Stimulated activated CD4-positive, alpha-beta T cell treated with anti-CD3 and anti-CD28 coated beads, Interleukin-12 subunit alpha, Interleukin-12 subunit beta, amount 100 ng/mL, for 4 hours (primary cell): ENCODE results near the gene GABRG3.

Experiments
- DNase-seq: peaks from one replicate; pipeline ENCODE4 v3.0.0-alpha.2; 2020

GABRG3 gene

GRCh38 chr15:26970712-26971210 lies at the start of gene GABRG3:
TSS of gene GABRG3 (plus strand) at chr15:26971181.
- DNase-seq, result no peak

- no peak for DNase-seq
Observed at GRCh38 chr15:26921433-26921832, 49.5 kb upstream of the GABRG3 start.

GRCh38 chr15:26926081-26926480 lies 44.9 kb upstream of the GABRG3 start:
- no peak for DNase-seq

GRCh38 chr15:26928051-26928450 lies 42.9 kb upstream of the GABRG3 start:
- no peak for DNase-seq

- DNase-seq, result no peak
Observed at GRCh38 chr15:26929588-26929987, 41.4 kb upstream of the GABRG3 start.

GRCh38 chr15:26934848-26935247 lies 36.1 kb upstream of the GABRG3 start:
- DNase-seq, result no peak

- DNase-seq, result no peak
Observed at GRCh38 chr15:26935322-26935721, 35.7 kb upstream of the GABRG3 start.

- DNase-seq, result no peak
Observed at GRCh38 chr15:26936502-26936901, 34.5 kb upstream of the GABRG3 start.

- no peak for DNase-seq
Observed at GRCh38 chr15:26937134-26937533, 33.8 kb upstream of the GABRG3 start.

GRCh38 chr15:26939398-26939797 lies 31.6 kb upstream of the GABRG3 start:
- no peak for DNase-seq

- DNase-seq, result no peak
Observed at GRCh38 chr15:26941489-26941888, 29.5 kb upstream of the GABRG3 start.

GRCh38 chr15:26943866-26944265 lies 27.1 kb upstream of the GABRG3 start:
- DNase-seq, result no peak

- DNase-seq, result no peak
Observed at GRCh38 chr15:26945046-26945445, 25.9 kb upstream of the GABRG3 start.

- no peak for DNase-seq
Observed at GRCh38 chr15:26950001-26950400, 21.0 kb upstream of the GABRG3 start.

GRCh38 chr15:26954403-26954802 lies 16.6 kb upstream of the GABRG3 start:
- no peak for DNase-seq

- DNase-seq, result no peak
Observed at GRCh38 chr15:26967719-26968269, 3.2 kb upstream of the GABRG3 start.

- no peak for DNase-seq
Observed at GRCh38 chr15:26968806-26969205, 2.2 kb upstream of the GABRG3 start.

- DNase-seq, result no peak
Observed at GRCh38 chr15:26971271-26972018, 464 bp downstream of the GABRG3 start.

- no peak for DNase-seq
Observed at GRCh38 chr15:26972636-26973035, 1.7 kb downstream of the GABRG3 start.

GRCh38 chr15:26974120-26974780 lies 3.3 kb downstream of the GABRG3 start:
- no peak for DNase-seq

- DNase-seq, result no peak
Observed at GRCh38 chr15:26981492-26981891, 10.5 kb downstream of the GABRG3 start.

GRCh38 chr15:26983822-26984221 lies 12.8 kb downstream of the GABRG3 start:
- no peak for DNase-seq

- no peak for DNase-seq
Observed at GRCh38 chr15:26985050-26985449, 14.1 kb downstream of the GABRG3 start.

GRCh38 chr15:26996250-26996649 lies 25.3 kb downstream of the GABRG3 start:
- DNase-seq, result no peak
